Stimulated activated CD8-positive, alpha-beta memory T cell treated with anti-CD3 and anti-CD28 coated beads, Interleukin-7, amount 100 ng/mL, for 1 hour (primary cell): Measurements from ENCODE around the gene CCDC149.

Experiments
- DNase-seq, 2 donors: peaks; one replicate each; pipeline ENCODE4 v3.0.0-alpha.2; 2020; ENCODE audit warnings: low read depth in 2 of 2

The CCDC149 gene

GRCh38 chr4:24881508-24882196, 31.2 kb downstream of the CCDC149 start:
- DNase-seq = no peak

- no peak for DNase-seq
These were observed 32.7 kb downstream of the CCDC149 start for GRCh38 chr4:24880186-24880585.

GRCh38 chr4:24878636-24879016, 34.2 kb downstream of the CCDC149 start:
- DNase-seq = no peak

GRCh38 chr4:24877868-24878635, 34.8 kb downstream of the CCDC149 start:
- no peak for DNase-seq

- DNase-seq = no peak
These were observed 36.4 kb downstream of the CCDC149 start for GRCh38 chr4:24876431-24876830.

- no peak for DNase-seq
These were observed 40.1 kb downstream of the CCDC149 start for GRCh38 chr4:24872720-24873119.

- DNase-seq = no peak
These were observed 41.6 kb downstream of the CCDC149 start for GRCh38 chr4:24871210-24871609.

- no peak for DNase-seq
These were observed 45.0 kb downstream of the CCDC149 start for GRCh38 chr4:24867766-24868296.

- DNase-seq = no peak
These were observed 45.6 kb downstream of the CCDC149 start for GRCh38 chr4:24867251-24867650.

- DNase-seq = no peak
These were observed 47.4 kb downstream of the CCDC149 start for GRCh38 chr4:24865401-24865800.

- no peak for DNase-seq
These were observed 49.0 kb downstream of the CCDC149 start for GRCh38 chr4:24863799-24864198.

- DNase-seq = no peak
These were observed 50.6 kb downstream of the CCDC149 start for GRCh38 chr4:24862073-24862751.

GRCh38 chr4:24858550-24858949, 54.3 kb downstream of the CCDC149 start:
- DNase-seq = no peak

GRCh38 chr4:24858026-24858425, 54.8 kb downstream of the CCDC149 start:
- no peak for DNase-seq

GRCh38 chr4:24856586-24856985, 56.3 kb downstream of the CCDC149 start:
- no peak for DNase-seq

GRCh38 chr4:24855741-24856140, 57.1 kb downstream of the CCDC149 start:
- no peak for DNase-seq

- no peak for DNase-seq
These were observed 59.7 kb downstream of the CCDC149 start for GRCh38 chr4:24853142-24853541.

GRCh38 chr4:24850674-24851073, 62.2 kb downstream of the CCDC149 start:
- no peak for DNase-seq

- no peak for DNase-seq
These were observed 63.1 kb downstream of the CCDC149 start for GRCh38 chr4:24849756-24850155.

GRCh38 chr4:24849351-24849750, 63.5 kb downstream of the CCDC149 start:
- no peak for DNase-seq

- no peak for DNase-seq
These were observed 66.1 kb downstream of the CCDC149 start for GRCh38 chr4:24846716-24847115.

- no peak for DNase-seq
These were observed 66.9 kb downstream of the CCDC149 start for GRCh38 chr4:24845902-24846301.

GRCh38 chr4:24845132-24845531, 67.7 kb downstream of the CCDC149 start:
- DNase-seq = no peak
